ENCODE measurements around the gene MRGPRF. TPM values are rescaled to one million over a fixed set of nuclear protein-coding genes. Genes with fewer than 3 reads are reported as not detected.

The MRGPRF gene
- total RNA-seq, 1 experiment from 2014 or later, result 0.76 TPM

- POLR2A ChIA-PET, result no interaction called here
Measured at GRCh38 chr11:68987211-68987610, 25.8 kb downstream of the MRGPRF start.

More at GRCh38 chr11:68987211-68987610, 25.8 kb downstream of the MRGPRF start:
- H3K27me3 ChIP-seq (ENCODE audit: insufficient read depth, low read length), result no peaks in the 10 kb centered on the region
- no peaks in the 10 kb centered on the region for H3K79me2 ChIP-seq (ENCODE audit: insufficient read depth, low read length)
- no peaks in the 10 kb centered on the region for H3K4me1 ChIP-seq (ENCODE audit: control insufficient read depth in 1 of 2, insufficient read depth in 2 of 2, low read length in 2 of 2)
- no peak overlapping the region for H3K9ac ChIP-seq (ENCODE audit: low read length)
- ATAC-seq (no peak), DNase-seq (ENCODE audit: low read depth, low spot score) (no peak)
- BruUV-seq (replicated peaks), result no TSS peak
- no peak overlapping the region for H3K4me2 ChIP-seq (ENCODE audit: low read length)
- TF ChIP-seq REST (IDR thresholded peaks at IDR 0.05; ENCODE audit: low read depth) (no peak), SRF (IDR thresholded peaks at IDR 0.05; ENCODE audit: low read depth) (no peak), YY1 (IDR thresholded peaks at IDR 0.05; ENCODE audit: extremely low read depth, insufficient replicate concordance, low read depth, low read length) (no peak), CBX3 (IDR thresholded peaks at IDR 0.05; ENCODE audit: low read depth) (no peak), EZH2phosphoT487 (IDR thresholded peaks at IDR 0.05; ENCODE audit: borderline replicate concordance) (no peak), TCF7L2 (IDR thresholded peaks at IDR 0.05; ENCODE audit: borderline replicate concordance, extremely low read depth, insufficient read depth, insufficient read length) (no peak), CTCF (IDR thresholded peaks at IDR 0.05 in 2 of 3, conservative IDR thresholded peaks at IDR 0.05 in 1 of 3; ENCODE audit: borderline replicate concordance in 1 of 3, insufficient read depth in 1 of 3, low read depth in 2 of 3, low read length in 2 of 3) (no peak), FOSL1 (IDR thresholded peaks at IDR 0.05; ENCODE audit: low read depth) (no peak), EZH2 (IDR thresholded peaks at IDR 0.05) (no peak), ZNF274 (IDR thresholded peaks at IDR 0.05; ENCODE audit: low read depth, low read length) (no peak), RAD21 (IDR thresholded peaks at IDR 0.05; ENCODE audit: low read depth) (no peak), POLR2A (IDR thresholded peaks at IDR 0.05; ENCODE audit: borderline replicate concordance, extremely low read depth, insufficient read depth, insufficient read length) (no peak), SIN3A (IDR thresholded peaks at IDR 0.05; ENCODE audit: low read depth) (no peak), ZFX (IDR thresholded peaks at IDR 0.05) (no peak), JUND (IDR thresholded peaks at IDR 0.05) (no peak), MAX (IDR thresholded peaks at IDR 0.05) (no peak), CEBPB (IDR thresholded peaks at IDR 0.05; ENCODE audit: low read depth) (no peak)
- TF ChIP-seq, protein P1, sequence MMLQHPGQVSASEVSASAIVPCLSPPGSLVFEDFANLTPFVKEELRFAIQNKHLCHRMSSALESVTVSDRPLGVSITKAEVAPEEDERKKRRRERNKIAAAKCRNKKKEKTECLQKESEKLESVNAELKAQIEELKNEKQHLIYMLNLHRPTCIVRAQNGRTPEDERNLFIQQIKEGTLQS (IDR thresholded peaks at IDR 0.05), result no peak
- no peaks in the 10 kb centered on the region for H4K20me1 ChIP-seq (ENCODE audit: insufficient read depth)
- no peak overlapping the region for H3K4me3 ChIP-seq (replicated peaks in 1 of 2; ENCODE audit: low read depth in 1 of 2, low read length in 2 of 2)
- no peak overlapping the region for H2AFZ ChIP-seq (ENCODE audit: low read depth, low read length, poor library complexity, severe bottlenecking)
- no peaks in the 10 kb centered on the region for H3K9me2 ChIP-seq (ENCODE audit: insufficient read depth)
- H3K36me3 ChIP-seq (ENCODE audit: control insufficient read depth in 1 of 2, insufficient read depth in 2 of 2, low read length in 2 of 2), result no peaks in the 10 kb centered on the region
- no peak overlapping the region for H3K27ac ChIP-seq (ENCODE audit: low read depth, low read length)
- peaks cover 0 to 2% of the 10 kb centered on the region in 2 experiments; a peak in 2 of 4 replicates for H3K9me3 ChIP-seq (ENCODE audit: control insufficient read depth in 1 of 2, insufficient read depth in 1 of 2, low read depth in 1 of 2, low read length in 2 of 2)
- intact Hi-C loops (cut with micrococcal nuclease), result no loop called here
- RAD21 ChIA-PET (ENCODE audit: low non-redundant PET in 1 of 2, low total read pairs in 2 of 2, uncharacterized antibody in 2 of 2, unreplicated experiment in 2 of 2), result no interaction called here
- CTCF ChIA-PET, result no interaction called here
